ENCODE data around the gene RAB28. TPM values are rescaled to one million over a fixed set of nuclear protein-coding genes. Genes with fewer than 3 reads are reported as not detected.
"Not testable (repeated sequence)": the region's sequence is repeated elsewhere in the genome, so short reads cannot be mapped to it uniquely, and the experiment has no call there.

Gene RAB28
- total RNA-seq, 3 donors from 2014 or later (not counting 1 experiment from before 2014, with no cell fraction given), result 10.2 to 13.1 (median 12.9) TPM

DNA sequence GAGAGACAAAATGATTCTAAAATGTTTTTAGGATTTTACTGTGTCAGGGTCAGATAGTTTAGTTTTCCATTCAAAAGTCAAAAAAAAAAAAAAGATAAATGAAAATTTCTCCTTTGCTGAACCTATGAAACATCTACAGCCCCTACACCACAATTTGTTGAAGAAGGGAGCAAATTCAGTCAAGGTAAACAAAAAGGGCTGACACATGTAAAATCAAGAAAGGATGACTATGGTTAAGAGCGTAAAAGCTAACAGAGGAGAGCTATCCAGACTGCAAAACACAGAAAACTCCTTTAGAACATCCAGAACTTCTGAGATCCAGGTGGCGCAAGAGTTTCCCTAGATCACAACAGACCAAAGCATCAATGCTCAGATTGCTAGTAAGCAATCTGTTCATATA is 72.2 kb downstream of the RAB28 start:
- 100% methylated on average over 1 of the region's 2 CpGs for WGBS (ENCODE audit: insufficient coverage)
- Mint-ChIP-seq H3K4me1 (peaks cover 34 to 46% of the 10 kb centered on the region in 2 donors), H3K36me3 (peaks cover 11% of the 10 kb centered on the region), H3K4me3 (no peak overlapping the region), H3K27me3 (ENCODE audit: low read depth in 2 of 2) (no peaks in the 10 kb centered on the region), H3K9me3 (no peaks in the 10 kb centered on the region), H3K27ac (peak overlapping the region in 1 of 2 donors; percentile 5)
- Histone ChIP-seq H3K4me1 (ENCODE audit: control insufficient read depth, insufficient read depth, low read length) (no peaks in the 10 kb centered on the region), H3K9me3 (ENCODE audit: control insufficient read depth, insufficient read depth, low read length) (no peaks in the 10 kb centered on the region), H3K36me3 (ENCODE audit: control insufficient read depth, insufficient read depth, low read length) (no peaks in the 10 kb centered on the region), H3K27ac (ENCODE audit: low read length) (no peak overlapping the region), H3K27me3 (ENCODE audit: control insufficient read depth, insufficient read depth, low read length) (no peaks in the 10 kb centered on the region), H3K4me3 (ENCODE audit: low read length) (no peak overlapping the region)
- intact Hi-C loops (cut with micrococcal nuclease), result no loop called here
- no peak for DNase-seq
- no peak for ATAC-seq
- TF ChIP-seq, protein P1, sequence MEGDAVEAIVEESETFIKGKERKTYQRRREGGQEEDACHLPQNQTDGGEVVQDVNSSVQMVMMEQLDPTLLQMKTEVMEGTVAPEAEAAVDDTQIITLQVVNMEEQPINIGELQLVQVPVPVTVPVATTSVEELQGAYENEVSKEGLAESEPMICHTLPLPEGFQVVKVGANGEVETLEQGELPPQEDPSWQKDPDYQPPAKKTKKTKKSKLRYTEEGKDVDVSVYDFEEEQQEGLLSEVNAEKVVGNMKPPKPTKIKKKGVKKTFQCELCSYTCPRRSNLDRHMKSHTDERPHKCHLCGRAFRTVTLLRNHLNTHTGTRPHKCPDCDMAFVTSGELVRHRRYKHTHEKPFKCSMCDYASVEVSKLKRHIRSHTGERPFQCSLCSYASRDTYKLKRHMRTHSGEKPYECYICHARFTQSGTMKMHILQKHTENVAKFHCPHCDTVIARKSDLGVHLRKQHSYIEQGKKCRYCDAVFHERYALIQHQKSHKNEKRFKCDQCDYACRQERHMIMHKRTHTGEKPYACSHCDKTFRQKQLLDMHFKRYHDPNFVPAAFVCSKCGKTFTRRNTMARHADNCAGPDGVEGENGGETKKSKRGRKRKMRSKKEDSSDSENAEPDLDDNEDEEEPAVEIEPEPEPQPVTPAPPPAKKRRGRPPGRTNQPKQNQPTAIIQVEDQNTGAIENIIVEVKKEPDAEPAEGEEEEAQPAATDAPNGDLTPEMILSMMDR (IDR thresholded peaks at IDR 0.05), result no peak

DNA sequence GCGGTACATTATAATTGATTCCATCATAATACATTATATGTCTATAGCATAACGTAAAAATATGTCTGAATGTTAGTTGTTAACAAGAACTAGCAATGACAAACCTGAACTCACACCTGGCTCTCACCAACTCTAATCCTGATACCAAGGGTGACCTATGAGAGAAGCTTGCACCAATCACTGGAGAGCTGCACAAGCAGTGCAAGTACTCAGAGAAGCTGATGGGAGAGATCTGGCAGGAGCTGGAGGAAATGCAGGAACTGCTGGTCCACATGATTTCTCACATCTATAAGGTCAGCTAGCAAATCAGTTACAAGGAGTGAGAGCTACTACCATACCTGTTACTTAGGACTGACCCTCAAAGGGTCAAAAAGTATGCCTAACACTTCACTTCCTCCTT is 74.8 kb downstream of the RAB28 start:
- no CpG with 5 or more reads among the region's 2 CpGs for WGBS (ENCODE audit: insufficient coverage)
- Mint-ChIP-seq H3K4me1 (peaks cover 26 to 39% of the 10 kb centered on the region in 2 donors), H3K27ac (no peak overlapping the region), H3K27me3 (ENCODE audit: low read depth in 2 of 2) (no peaks in the 10 kb centered on the region), H3K4me3 (no peak overlapping the region), H3K9me3 (no peaks in the 10 kb centered on the region), H3K36me3 (peaks cover 11% of the 10 kb centered on the region)
- no peaks in the 10 kb centered on the region for H3K27me3 ChIP-seq (ENCODE audit: control insufficient read depth, insufficient read depth, low read length)
- intact Hi-C loops (cut with micrococcal nuclease), result no loop called here
- ATAC-seq, result no peak
- no peak overlapping the region for H3K27ac ChIP-seq (ENCODE audit: low read length)
- no peaks in the 10 kb centered on the region for H3K4me1 ChIP-seq (ENCODE audit: control insufficient read depth, insufficient read depth, low read length)
- H3K9me3 ChIP-seq (ENCODE audit: control insufficient read depth, insufficient read depth, low read length), result no peaks in the 10 kb centered on the region
- TF ChIP-seq, protein P1 (IDR thresholded peaks at IDR 0.05), result no peak
- H3K36me3 ChIP-seq (ENCODE audit: control insufficient read depth, insufficient read depth, low read length), result no peaks in the 10 kb centered on the region
- DNase-seq, result no peak
- no peak overlapping the region for H3K4me3 ChIP-seq (ENCODE audit: low read length)

DNA sequence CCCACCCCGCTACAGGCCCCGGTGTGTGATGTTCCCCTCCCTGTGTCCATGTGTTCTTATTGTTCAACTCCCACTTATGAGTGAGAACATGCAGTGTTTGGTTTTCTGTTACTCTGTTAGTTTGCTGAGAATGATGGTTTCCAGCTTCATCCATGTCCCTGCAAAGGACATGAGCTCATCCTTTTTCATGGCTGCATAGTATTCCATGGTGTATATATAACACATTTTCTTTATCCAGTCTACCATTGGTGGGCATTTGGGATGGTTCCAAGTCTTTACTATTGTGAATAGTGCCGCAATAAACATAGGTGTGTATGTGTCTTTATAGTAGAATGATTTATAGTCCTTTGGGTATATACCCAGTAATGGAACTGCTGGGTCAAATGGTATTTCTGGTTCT is 78.0 kb downstream of the RAB28 start:
- 100% methylated on average over 3 of the region's 3 CpGs for WGBS (ENCODE audit: insufficient coverage)
- intact Hi-C loops (cut with micrococcal nuclease); H3K36me3 ChIP-seq (ENCODE audit: control insufficient read depth, insufficient read depth, low read length); H3K4me3 Mint-ChIP-seq; ATAC-seq; H3K27ac Mint-ChIP-seq; H3K27ac ChIP-seq (ENCODE audit: low read length); H3K27me3 ChIP-seq (ENCODE audit: control insufficient read depth, insufficient read depth, low read length); H3K27me3 Mint-ChIP-seq (ENCODE audit: low read depth in 2 of 2); H3K9me3 ChIP-seq (ENCODE audit: control insufficient read depth, insufficient read depth, low read length); DNase-seq; H3K4me1 ChIP-seq (ENCODE audit: control insufficient read depth, insufficient read depth, low read length); H3K9me3 Mint-ChIP-seq; H3K4me3 ChIP-seq (ENCODE audit: low read length): not testable (repeated sequence)
- peaks cover 11% of the 10 kb centered on the region for H3K36me3 Mint-ChIP-seq
- H3K4me1 Mint-ChIP-seq, result peaks cover 11 to 17% of the 10 kb centered on the region in 2 donors

DNA sequence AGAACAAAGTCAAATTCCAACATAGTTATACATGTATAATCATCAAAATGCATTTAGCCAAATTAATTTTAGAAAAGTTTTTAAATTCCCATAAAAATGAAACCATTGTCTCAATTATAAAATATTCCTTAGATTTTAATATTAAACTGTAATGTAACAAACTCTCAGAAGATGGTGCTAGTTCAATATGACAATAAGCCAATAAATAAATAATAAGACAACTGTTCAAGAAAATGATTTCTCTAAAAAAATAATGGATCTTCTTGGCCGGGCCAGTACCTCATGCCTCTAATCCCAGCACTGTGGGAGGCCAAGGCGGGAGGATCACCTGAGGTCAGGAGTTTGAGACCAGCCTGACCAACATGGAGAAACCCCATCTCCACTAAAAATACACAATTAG is 80.3 kb downstream of the RAB28 start:
- intact Hi-C loops (cut with micrococcal nuclease), result no loop called here
- Histone ChIP-seq H3K27me3 (ENCODE audit: control insufficient read depth, insufficient read depth, low read length) (no peaks in the 10 kb centered on the region), H3K4me1 (ENCODE audit: control insufficient read depth, insufficient read depth, low read length) (no peaks in the 10 kb centered on the region), H3K36me3 (ENCODE audit: control insufficient read depth, insufficient read depth, low read length) (no peaks in the 10 kb centered on the region), H3K27ac (ENCODE audit: low read length) (no peak overlapping the region), H3K4me3 (ENCODE audit: low read length) (no peak overlapping the region), H3K9me3 (ENCODE audit: control insufficient read depth, insufficient read depth, low read length) (no peaks in the 10 kb centered on the region)
- DNase-seq, result no peak
- peaks cover 0 to 5% of the 10 kb centered on the region in 2 donors for H3K4me1 Mint-ChIP-seq
- ATAC-seq, result no peak
- TF ChIP-seq, protein P1 (IDR thresholded peaks at IDR 0.05), result no peak
- no peak overlapping the region for H3K27ac Mint-ChIP-seq
- H3K27me3 Mint-ChIP-seq (ENCODE audit: low read depth in 2 of 2), result no peaks in the 10 kb centered on the region
- no peaks in the 10 kb centered on the region for H3K9me3 Mint-ChIP-seq
- H3K4me3 Mint-ChIP-seq, result no peak overlapping the region
- H3K36me3 Mint-ChIP-seq, result peaks cover 11% of the 10 kb centered on the region
- 100% methylated on average over 2 of the region's 2 CpGs for WGBS (ENCODE audit: insufficient coverage)
